HS-5 (cell line): ENCODE data around the gene TMEM117.

ENCODE experiments used
- DNase-seq: peaks from one replicate; pipeline ENCODE4 v3.0.0-alpha.2; 2012; ENCODE audit warnings: low read depth

Gene TMEM117

DNA sequence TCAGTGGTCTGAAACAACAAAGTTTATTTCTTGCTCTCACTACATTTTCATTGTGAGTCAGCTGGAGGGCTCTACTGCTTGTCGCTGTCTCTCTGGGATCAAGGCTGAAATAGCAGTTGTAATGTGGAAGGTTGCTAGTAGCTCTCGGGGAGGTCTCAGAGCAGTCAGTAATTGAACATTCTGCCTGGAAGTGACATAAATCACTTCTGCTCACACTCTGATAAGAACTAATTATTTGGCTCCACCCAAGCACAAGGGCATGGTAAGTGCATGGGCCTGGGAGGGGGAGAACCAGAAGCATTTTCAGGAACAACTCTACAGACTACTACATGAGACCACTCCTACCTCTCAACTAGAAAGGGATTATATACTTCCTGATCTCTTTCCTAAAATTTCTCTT is 128.2 kb downstream of the TMEM117 start:
- DNase-seq = no peak

GRCh38 chr12:43964961-43965360 is 129.1 kb downstream of the TMEM117 start:
- DNase-seq = no peak

- DNase-seq = no peak
These were observed 130.0 kb downstream of the TMEM117 start for GRCh38 chr12:43965899-43966298.

DNA sequence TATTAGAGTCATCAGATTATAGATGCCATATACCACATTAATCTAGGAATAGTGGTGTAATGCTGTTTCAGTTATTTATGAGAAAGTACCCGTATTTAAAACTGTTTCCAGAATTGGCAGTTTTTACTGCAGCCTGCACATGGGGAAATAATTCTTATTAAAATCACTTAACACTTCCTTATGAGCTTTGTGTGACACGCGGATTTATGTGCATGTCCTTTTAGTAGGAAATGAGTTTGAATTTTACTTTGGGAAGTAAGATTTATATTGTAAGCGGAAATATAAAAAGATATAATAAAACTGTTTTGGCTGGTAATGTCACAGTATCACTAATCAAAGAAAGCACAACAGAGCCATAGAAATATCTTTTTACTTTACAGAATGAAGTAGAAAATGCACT is 132.9 kb downstream of the TMEM117 start:
- no peak for DNase-seq

- DNase-seq = peak; percentile 51
These were observed 134.0 kb downstream of the TMEM117 start for GRCh38 chr12:43969882-43970281.

- DNase-seq = no peak
These were observed 137.5 kb downstream of the TMEM117 start for GRCh38 chr12:43973385-43973784.

GRCh38 chr12:43973993-43974392 is 138.1 kb downstream of the TMEM117 start:
- no peak for DNase-seq

GRCh38 chr12:43976027-43976426 is 140.1 kb downstream of the TMEM117 start:
- DNase-seq = no peak

- no peak for DNase-seq
These were observed 142.7 kb downstream of the TMEM117 start for GRCh38 chr12:43978556-43978955.

GRCh38 chr12:43979450-43979849 is 143.6 kb downstream of the TMEM117 start:
- no peak for DNase-seq

- DNase-seq = no peak
These were observed 144.8 kb downstream of the TMEM117 start for GRCh38 chr12:43980627-43981191.

GRCh38 chr12:43981726-43982125 is 145.8 kb downstream of the TMEM117 start:
- no peak for DNase-seq

DNA sequence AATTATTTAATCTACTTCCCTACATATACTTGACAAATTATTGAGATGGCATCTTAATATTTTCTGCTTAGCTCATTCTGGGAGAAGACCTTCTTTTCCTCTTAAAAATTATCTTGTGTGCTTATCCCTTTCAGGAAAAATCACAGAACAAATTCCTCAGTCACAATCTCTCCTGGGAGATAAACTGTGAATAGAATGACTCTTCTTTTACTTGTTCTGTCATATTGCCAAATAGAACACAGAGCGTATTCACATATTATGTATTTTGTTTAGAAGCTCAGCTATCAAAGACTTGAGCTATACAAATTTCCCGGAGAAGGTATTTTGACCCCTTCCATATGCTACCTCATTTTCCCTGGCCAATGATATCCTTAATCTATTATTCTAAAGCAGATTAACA is 146.7 kb downstream of the TMEM117 start:
- DNase-seq = no peak

GRCh38 chr12:43988838-43989560 is 153.1 kb downstream of the TMEM117 start:
- no peak for DNase-seq

DNA sequence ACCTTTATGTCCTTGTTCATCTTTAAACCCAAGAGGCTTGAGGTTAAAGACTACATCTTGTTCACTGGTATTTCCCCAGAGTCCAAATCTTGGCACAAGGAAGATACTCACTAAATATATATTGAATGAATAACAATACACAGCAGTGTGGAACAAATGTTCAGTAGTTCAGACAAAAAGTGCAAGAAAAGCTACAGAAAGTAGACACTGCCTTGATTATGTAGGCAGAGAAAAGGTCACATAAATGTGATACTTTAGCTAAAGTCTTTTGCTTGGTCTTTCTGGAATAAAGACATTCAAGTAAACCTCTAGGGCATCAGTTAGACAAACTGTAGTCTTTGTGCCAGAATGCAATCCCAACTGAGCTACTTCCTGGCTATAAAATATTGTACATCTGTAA is 157.0 kb downstream of the TMEM117 start:
- no peak for DNase-seq

- peak; percentile 22 for DNase-seq
These were observed 164.6 kb downstream of the TMEM117 start for GRCh38 chr12:44000309-44000952.

- no peak for DNase-seq
These were observed 166.7 kb downstream of the TMEM117 start for GRCh38 chr12:44002607-44003006.

DNA sequence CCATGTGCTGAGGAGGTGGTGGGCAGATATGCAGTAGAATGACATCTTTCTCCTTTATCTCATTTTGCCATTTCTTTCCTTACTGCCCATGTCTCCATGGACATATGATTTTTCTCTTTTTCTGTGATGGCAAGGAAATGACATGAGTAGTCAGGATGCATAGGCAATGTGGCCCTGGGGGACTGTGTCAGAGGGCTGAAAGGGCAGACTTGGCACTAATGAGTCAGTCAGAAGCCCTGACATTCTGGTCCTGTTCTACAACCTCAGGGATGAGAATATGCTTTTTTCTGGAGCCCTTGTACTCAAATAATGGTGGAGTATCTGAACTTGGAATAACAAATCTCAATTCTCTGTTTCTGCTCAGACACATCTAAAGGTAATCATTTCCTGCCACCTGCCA is 167.8 kb downstream of the TMEM117 start:
- no peak for DNase-seq

GRCh38 chr12:44015333-44015941 is 179.6 kb downstream of the TMEM117 start:
- peak; percentile 40 for DNase-seq

GRCh38 chr12:44017216-44017615 is 181.3 kb downstream of the TMEM117 start:
- DNase-seq = no peak

GRCh38 chr12:44019118-44019517 is 183.2 kb downstream of the TMEM117 start:
- DNase-seq = no peak

- DNase-seq = no peak
These were observed 184.7 kb downstream of the TMEM117 start for GRCh38 chr12:44020555-44020954.

DNA sequence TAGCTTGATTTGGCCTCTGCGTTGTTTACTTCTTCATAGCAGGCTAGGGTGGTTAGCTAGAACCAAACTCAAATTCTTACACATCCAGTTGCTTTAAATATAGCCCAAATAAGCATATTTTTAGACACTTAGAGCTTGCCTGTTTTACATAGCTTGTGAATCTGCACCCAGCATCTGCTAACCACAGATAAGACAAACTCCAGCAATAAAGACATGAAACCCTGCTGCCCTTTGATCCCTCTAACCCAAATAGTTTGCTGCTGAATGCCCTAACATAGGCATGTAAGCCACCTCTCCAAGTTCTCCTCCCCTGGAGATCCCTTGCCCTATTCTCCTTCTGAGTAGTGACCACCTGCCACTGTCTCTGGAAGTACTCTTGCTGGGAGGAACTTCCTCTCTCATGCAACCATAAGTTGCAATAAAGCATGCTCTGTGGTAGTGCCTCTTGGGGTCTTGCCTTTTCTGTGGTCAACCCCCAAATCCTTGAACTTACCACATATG is 185.6 kb downstream of the TMEM117 start:
- DNase-seq = no peak
